GM12878 (cell line): ENCODE measurements around the gene EEFSEC. TPM values are rescaled to one million over a fixed set of nuclear protein-coding genes. Genes with fewer than 3 reads are reported as not detected.

Experiments
- ATAC-seq: fragments of 200-7000 bp; cut with Tn5 transposase; 3 replicates; pipeline ENCODE4 v1.9.1; 2020; ENCODE audit warnings: mild to moderate bottlenecking, moderate library complexity
- BruUV-seq: library from RNA; stranded (reverse); fragments of 400-500 nt; replicated peaks from 2 replicates; lab custom pipeline; 2021; lab: Mats Ljungman, UMichigan
- CTCF ChIA-PET: fragments of 300-600 bp; sonication (Branson Sonifier 250); formaldehyde crosslinking; extraction: SDS; loops from one replicate; lab custom pipeline; 2021; ENCODE audit warnings: inconsistent platforms; lab: Yijun Ruan, JAX
- POLR2A ChIA-PET: fragments of 350-600 bp; formaldehyde crosslinking; extraction: SDS; loops from one replicate; lab custom pipeline; 2021; ENCODE audit warnings: inconsistent platforms; lab: Charles Lee
- RAD21 ChIA-PET: fragments of 300-600 bp; sonication (Branson Sonifier 250); formaldehyde crosslinking; loops from one replicate; lab custom pipeline; 2023; ENCODE audit warnings: antibody characterized with exemption; ENCODE audit not compliant: unreplicated experiment; lab: Charles Lee
- SMC1A ChIA-PET: fragments of 300-600 bp; sonication (Branson Sonifier 250); formaldehyde crosslinking; loops from one replicate; lab custom pipeline; 2023; ENCODE audit not compliant: unreplicated experiment, uncharacterized antibody; lab: Charles Lee
- DNase-seq: peaks from one replicate; pipeline ENCODE4 v3.0.0-alpha.2; 2011; ENCODE audit warnings: low read depth, low spot score
- FAIRE-seq: peaks from 3 replicates; lab custom pipeline; 2011; peaks lifted over from hg19 to GRCh38; lab: Jason Lieb, UNC
- H2AFZ ChIP-seq: 2 replicates; pipeline ENCODE4 v1.6.0; 2011; ENCODE audit warnings: low read depth, low read length, control low read depth; ENCODE audit not compliant: control insufficient read depth
- H3K27ac ChIP-seq: 2 replicates; pipeline ENCODE4 v1.5.1; 2011; ENCODE audit warnings: control low read depth; ENCODE audit not compliant: control insufficient read depth, insufficient read depth
- H3K27me3 ChIP-seq, 2 experiments: replicated peaks in 1 of 2; 2 replicates each; pipeline versions ENCODE4 v1.6.0 to v1.6.1; 2011; ENCODE audit warnings: low read length in 1 of 2; ENCODE audit not compliant: control insufficient read depth in 2 of 2, insufficient read depth in 2 of 2
- H3K36me3 ChIP-seq, 2 experiments: 2 replicates each; pipeline ENCODE4 v1.5.1; 2011; ENCODE audit warnings: low read length in 1 of 2; ENCODE audit not compliant: control insufficient read depth in 2 of 2, insufficient read depth in 2 of 2
- H3K4me1 ChIP-seq: 2 replicates; pipeline ENCODE4 v1.6.1; 2011; ENCODE audit warnings: mild to moderate bottlenecking, low read length, moderate library complexity, mixed read lengths; ENCODE audit not compliant: control insufficient read depth, insufficient read depth
- H3K4me2 ChIP-seq: 2 replicates; pipeline ENCODE4 v1.6.0; 2011; ENCODE audit warnings: control low read depth; ENCODE audit not compliant: control insufficient read depth, insufficient read depth
- H3K4me3 ChIP-seq: fragments of 200-600 bp; sonication (generic); 2 replicates; pipeline ENCODE4 v1.5.1; 2016
- H3K79me2 ChIP-seq: 2 replicates; pipeline ENCODE4 v1.6.0; 2011; ENCODE audit warnings: low read length; ENCODE audit not compliant: control insufficient read depth, insufficient read depth
- H3K9ac ChIP-seq: 2 replicates; pipeline ENCODE4 v1.8.0; 2011; ENCODE audit warnings: low read length, control low read depth, mixed read lengths; ENCODE audit not compliant: control insufficient read depth, insufficient read depth
- H3K9me3 ChIP-seq: replicated peaks from 3 replicates; pipeline ENCODE4 v1.5.1; 2011; ENCODE audit warnings: mild to moderate bottlenecking, low read length; ENCODE audit not compliant: control insufficient read depth, insufficient read depth
- H4K20me1 ChIP-seq: 2 replicates; pipeline ENCODE4 v1.6.0; 2011; ENCODE audit not compliant: control insufficient read depth, insufficient read depth
- BRCA1 ChIP-seq: IDR thresholded peaks from 2 replicates; pipeline ENCODE4 v1.6.1; 2011; ENCODE audit warnings: low read depth, low read length, improper control_type of control experiment
- ETV6 ChIP-seq, 2 experiments: fragments of 450-650 bp in 1 of 2; IDR thresholded peaks in 1 of 2; conservative IDR thresholded peaks in 1 of 2; 2 replicates each; pipeline ENCODE4 v1.6.1; 2014; ENCODE audit warnings: antibody characterized with exemption in 1 of 2, borderline replicate concordance in 1 of 2, low read depth in 1 of 2, mild to moderate bottlenecking in 1 of 2, moderate library complexity in 1 of 2
- GABPA ChIP-seq: IDR thresholded peaks from 2 replicates; pipeline ENCODE4 v1.6.1; 2014; ENCODE audit warnings: antibody characterized with exemption, low read depth, mild to moderate bottlenecking, inconsistent platforms
- IKZF1 ChIP-seq: fragments of 450-650 bp; conservative IDR thresholded peaks from 2 replicates; pipeline ENCODE4 v1.6.1; 2017; ENCODE audit warnings: antibody characterized with exemption, mild to moderate bottlenecking
- SMARCA5 ChIP-seq: fragments of 450-650 bp; IDR thresholded peaks from 2 replicates; pipeline ENCODE4 v1.6.1; 2017; ENCODE audit warnings: mild to moderate bottlenecking
- SREBF1 ChIP-seq: IDR thresholded peaks from 2 replicates; pipeline ENCODE4 v1.6.1; 2012; ENCODE audit warnings: mild to moderate bottlenecking, low read length
- WRNIP1 ChIP-seq: IDR thresholded peaks from 2 replicates; pipeline ENCODE4 v1.6.1; 2011; ENCODE audit warnings: low read depth, low read length, improper control_type of control experiment, borderline replicate concordance
- ZNF217 ChIP-seq: fragments of 450-650 bp; IDR thresholded peaks from 2 replicates; pipeline ENCODE4 v1.6.1; 2017; ENCODE audit warnings: antibody characterized with exemption, mild to moderate bottlenecking
- WGBS: methylation state at CpG from one replicate; pipeline ENCODE4 v1.1.6; 2016; ENCODE audit warnings: low lambda C conversion rate; ENCODE audit not compliant: insufficient replicate concordance, insufficient coverage; ENCODE audit errors: missing lambda C conversion rate; 5-methylcytosine and 5-hydroxymethylcytosine counted together
- in situ Hi-C: fragments of 300-500 bp; cut with MboI; formaldehyde crosslinking; loops from 9 replicates; pipeline ENCODE4 v1.14.3; 2018; ENCODE audit warnings: mixed read lengths
- intact Hi-C: fragments of 100-400 bp; cut with micrococcal nuclease; formaldehyde crosslinking; loops from one replicate; pipeline ENCODE4 v1.14.2; 2022; ENCODE audit not compliant: unreplicated experiment
- polyA plus RNA-seq, 11 experiments: library from polyadenylated mRNA; depleted of rRNA in 4 of 11; unstranded in 6 of 11; stranded (reverse) in 5 of 11; fragments of >200 nt; fragmentation: Nextera tagmentation in 4 of 11; fragmentation: Illumina TruSeq in 1 of 11; extraction: Ambion mirVana in 4 of 11; extraction: Trizol in 1 of 11; gene quantifications; 1 replicate in 1 of 11; 2 replicates in 10 of 11; pipeline versions ENCODE4 v1.2.1 to v1.2.3, GENCODE V29; 2011 to 2016; ENCODE audit warnings: inconsistent platforms in 2 of 11, missing spikeins in 2 of 11, low read depth in 1 of 11
- total RNA-seq, 4 experiments: library from RNA; depleted of rRNA in 3 of 4; stranded (reverse); fragments of >200 nt in 3 of 4; fragmentation: Illumina TruSeq in 1 of 4; extraction: Trizol in 1 of 4; gene quantifications; 2 replicates each; pipeline versions ENCODE4 v1.2.1 to v1.2.3, GENCODE V29; 2013 to 2021

EEFSEC gene
- total and polyA plus RNA-seq, 10 of the 15 experiments (the other 5 are each of a cell fraction or from before 2014, with no cell fraction given) = 0.29 to 29.1 (median 16.1) TPM

DNA sequence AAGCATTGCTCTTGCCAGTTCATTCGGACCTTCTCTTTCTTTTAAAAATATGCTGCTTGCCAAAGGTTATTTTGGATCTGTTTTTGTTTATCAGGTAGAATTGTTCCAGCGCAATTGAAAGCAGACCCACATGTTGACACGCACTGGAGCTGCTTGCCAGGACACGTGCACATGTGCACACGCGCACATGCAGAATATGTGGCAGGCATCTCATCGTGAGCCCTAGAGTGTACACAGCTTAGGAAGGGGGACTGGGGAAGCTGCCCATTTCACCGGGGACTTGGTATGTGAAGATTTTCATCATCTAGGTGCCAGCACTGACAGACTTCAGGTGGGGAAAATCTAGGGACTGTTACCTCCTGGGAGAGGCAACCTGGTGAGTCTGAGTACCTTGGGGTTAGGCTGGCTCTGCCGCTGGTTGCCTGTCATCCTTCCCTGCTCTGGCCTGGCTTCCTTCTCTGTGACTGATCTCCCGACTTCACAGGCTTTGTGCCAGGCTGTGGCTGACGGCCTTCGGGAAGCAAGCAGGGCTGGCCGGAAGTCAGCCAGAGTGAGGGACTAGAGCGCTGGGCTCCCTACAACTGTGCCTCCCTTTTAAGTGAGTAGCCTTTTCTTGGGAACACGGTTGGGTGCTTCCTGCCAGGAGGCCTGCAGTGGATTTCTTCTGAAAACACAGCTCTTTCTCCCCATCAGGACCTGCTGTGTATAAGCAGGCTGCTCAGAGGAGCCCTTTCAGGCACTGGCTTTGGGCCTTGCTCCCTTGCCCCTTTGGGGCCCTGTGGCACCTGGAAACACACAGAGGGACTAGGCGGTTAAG, 129.3 kb downstream of the EEFSEC start:
- H3K36me3 ChIP-seq = peaks cover 1 to 8% of the 10 kb centered on the region in 2 experiments; a peak in 3 of 4 replicates
- ChIA-PET POLR2A (no interaction called here), RAD21 (interaction anchor here (0.6 kb wide), 1 partner anchor 11 kb away, joined by 3 read pairs; no protein-coding TSS in a partner anchor), CTCF (no interaction called here), SMC1A (no interaction called here)
- 96% methylated on average over 16 of the region's 16 CpGs for WGBS
- H3K4me2 ChIP-seq = no peak overlapping the region
- BruUV-seq = no TSS peak
- no peaks in the 10 kb centered on the region for H3K4me1 ChIP-seq
- H3K79me2 ChIP-seq = no peaks in the 10 kb centered on the region
- no peaks in the 10 kb centered on the region for H3K9me3 ChIP-seq
- H3K27me3 ChIP-seq = no peaks in the 10 kb centered on the region
- in situ Hi-C loops (no loop called here), intact Hi-C loops (no loop called here)
- H4K20me1 ChIP-seq = no peaks in the 10 kb centered on the region
- ATAC-seq = no peak
- H3K4me3 ChIP-seq = no peak overlapping the region
- no peak overlapping the region for H2AFZ ChIP-seq
- TF ChIP-seq ZNF217 (no peak), WRNIP1 (no peak), SMARCA5 (no peak), ETV6 (conservative IDR thresholded peaks at IDR 0.05 in 1 of 2, IDR thresholded peaks at IDR 0.05 in 1 of 2; ENCODE audit: borderline replicate concordance in 1 of 2, low read depth in 1 of 2) (no peak), SREBF1 (no peak), GABPA (no peak), BRCA1 (no peak), IKZF1 (no peak)
- no peak overlapping the region for H3K27ac ChIP-seq
- no peak for DNase-seq
- H3K9ac ChIP-seq = no peak overlapping the region
- FAIRE-seq = no peak
